T-cell (primary cell): ENCODE data around the gene MTMR6. TPM values are rescaled to one million over a fixed set of nuclear protein-coding genes. Genes with fewer than 3 reads are reported as not detected.

Experiments
- ATAC-seq, 4 experiments: fragments of 200-7000 bp in 3 of 4; fragments of 150-1000 bp in 1 of 4; cut with Tn5 transposase; replicated peaks in 1 of 4; 1 replicate in 3 of 4; 2 replicates in 1 of 4; pipeline ENCODE4 v1.10.0; 2021; ENCODE audit warnings: moderate library complexity in 3 of 4, mild to moderate bottlenecking in 2 of 4, moderate number of reproducible peaks in 1 of 4
- CTCF ChIA-PET, 2 donors: fragments of 300-600 bp; sonication (Branson Sonifier 250); formaldehyde crosslinking; loops; one replicate each; lab custom pipeline; 2022; ENCODE audit warnings: antibody characterized with exemption in 2 of 2; lab: Charles Lee
- POLR2A ChIA-PET, 2 donors: fragments of 300-600 bp; sonication (Branson Sonifier 250); formaldehyde crosslinking; loops; one replicate each; lab custom pipeline; 2022; ENCODE audit warnings: antibody characterized with exemption in 2 of 2; lab: Charles Lee
- DNase-seq, 35 experiments: peaks; one replicate each; pipeline versions ENCODE4 v3.0.0 to v3.0.0-alpha.2; 2013 to 2023
- H3K27ac ChIP-seq: one replicate; pipeline ENCODE4 v1.5.1; 2013; ENCODE audit warnings: low read length
- H3K27me3 ChIP-seq, 2 experiments: replicated peaks in 1 of 2; 1 replicate in 1 of 2; 2 replicates in 1 of 2; pipeline versions ENCODE4 v1.6.1 to v1.7.0; 2013; ENCODE audit warnings: low read length in 1 of 2, mixed read lengths in 1 of 2; ENCODE audit not compliant: control insufficient read depth in 2 of 2, insufficient read depth in 2 of 2; ENCODE audit errors: extremely low read depth in 1 of 2
- H3K36me3 ChIP-seq, 2 donors: 1 replicate in 1 of 2; 2 replicates in 1 of 2; pipeline versions ENCODE4 v1.6.1 to v1.7.0; 2013; ENCODE audit warnings: low read length in 1 of 2; ENCODE audit not compliant: control insufficient read depth in 2 of 2, insufficient read depth in 1 of 2; ENCODE audit errors: extremely low read depth in 1 of 2
- H3K4me1 ChIP-seq, 2 experiments: 1 replicate in 1 of 2; 2 replicates in 1 of 2; pipeline versions ENCODE4 v1.6.1 to v1.7.0; 2013; ENCODE audit warnings: low read length in 2 of 2, mixed read lengths in 1 of 2; ENCODE audit not compliant: insufficient read depth in 2 of 2, control insufficient read depth in 1 of 2; ENCODE audit errors: extremely low read depth in 1 of 2
- H3K4me3 ChIP-seq, 2 donors: 1 replicate in 1 of 2; 2 replicates in 1 of 2; pipeline versions ENCODE4 v1.5.1 to v1.7.0; 2013; ENCODE audit warnings: mild to moderate bottlenecking in 2 of 2, low read length in 1 of 2, moderate library complexity in 1 of 2; ENCODE audit not compliant: control insufficient read depth in 1 of 2; ENCODE audit errors: extremely low read depth in 1 of 2
- H3K9me3 ChIP-seq: 2 replicates; pipeline ENCODE4 v1.7.0; 2013
- H3K27ac Mint-ChIP-seq, 2 donors: one replicate each; pipeline ENCODE4 v1.8.0; 2020 to 2021; ENCODE audit warnings: mild to moderate bottlenecking in 2 of 2, mixed read lengths in 2 of 2
- H3K27me3 Mint-ChIP-seq, 2 donors: one replicate each; pipeline ENCODE4 v1.8.0; 2021 to 2022; ENCODE audit warnings: mixed read lengths in 2 of 2
- H3K36me3 Mint-ChIP-seq: one replicate; pipeline ENCODE4 v1.8.0; 2021; ENCODE audit warnings: mixed read lengths
- H3K4me1 Mint-ChIP-seq, 3 donors: one replicate each; pipeline ENCODE4 v1.8.0; 2020 to 2022; ENCODE audit warnings: mixed read lengths in 3 of 3, mild to moderate bottlenecking in 1 of 3
- H3K4me3 Mint-ChIP-seq, 3 donors: one replicate each; pipeline ENCODE4 v1.8.0; 2020 to 2022; ENCODE audit warnings: mild to moderate bottlenecking in 3 of 3, mixed read lengths in 3 of 3, moderate library complexity in 3 of 3
- H3K9me3 Mint-ChIP-seq, 3 donors: one replicate each; pipeline ENCODE4 v1.8.0; 2020 to 2022; ENCODE audit warnings: mixed read lengths in 3 of 3
- WGBS: methylation state at CpG from one replicate; pipeline ENCODE4 v1.1.5; 2013; ENCODE audit warnings: missing lambda C conversion rate; ENCODE audit not compliant: insufficient coverage; 5-methylcytosine and 5-hydroxymethylcytosine counted together
- total RNA-seq, 35 experiments: library from RNA in 6 of 35; stranded (reverse) in 6 of 35; fragments of 120-200 nt in 1 of 35; gene quantifications; one replicate each; pipeline versions ENCODE4 v1.2.1 to v1.2.4 and lab custom pipeline; 2013 to 2026

MTMR6 gene
- total RNA-seq, 5 donors from 2014 or later (not counting 1 experiment from before 2014, with no cell fraction given): 15.6 to 19.2 (median 16.3) TPM

GRCh38 chr13:25300861-25301346 lies 13.6 kb upstream of the MTMR6 start:
- CTCF ChIA-PET: interaction anchor here in 1 of 2 donors (1.0 kb wide), 1 partner anchor 13 kb away, joined by 3 read pairs; no protein-coding TSS in a partner anchor
- H3K27me3 ChIP-seq: peaks cover 2 to 8% of the 10 kb centered on the region in 2 experiments
- WGBS: 51% methylated on average over 23 of the region's 33 CpGs
- peak overlapping the region; percentile 93 to 94 for H3K27ac Mint-ChIP-seq
- H3K36me3 ChIP-seq: peaks cover 0 to 10% of the 10 kb centered on the region in 2 donors
- ATAC-seq (peak; percentile 11 to 28 (median 24)), DNase-seq (peak in 10 of 35 experiments; percentile 3 to 22 (median 15))
- H3K4me3 Mint-ChIP-seq: peak overlapping the region; percentile 88 to 91 (median 89)
- H3K4me1 Mint-ChIP-seq: peaks cover 28 to 40% (median 36%) of the 10 kb centered on the region in 3 donors
- H3K4me1 ChIP-seq: peaks cover 12 to 16% of the 10 kb centered on the region in 2 experiments
- POLR2A ChIA-PET: no interaction called here
- H3K27me3 Mint-ChIP-seq: peaks cover 5 to 7% of the 10 kb centered on the region in 2 donors
- H3K9me3 Mint-ChIP-seq: no peaks in the 10 kb centered on the region
- H3K36me3 Mint-ChIP-seq: peaks cover 7% of the 10 kb centered on the region
- H3K9me3 ChIP-seq: no peaks in the 10 kb centered on the region
- H3K27ac ChIP-seq: peak overlapping the region; percentile 93
- peak overlapping the region; percentile 83 to 91 for H3K4me3 ChIP-seq

- Histone ChIP-seq H3K4me1 (peaks cover 4 to 7% of the 10 kb centered on the region in 2 experiments), H3K9me3 (no peaks in the 10 kb centered on the region), H3K27ac (no peak overlapping the region), H3K36me3 (no peaks in the 10 kb centered on the region), H3K4me3 (no peak overlapping the region), H3K27me3 (peaks cover 2 to 7% of the 10 kb centered on the region in 2 experiments)
- H3K4me1 Mint-ChIP-seq: peaks cover 5 to 10% (median 7%) of the 10 kb centered on the region in 3 donors
- no peak overlapping the region for H3K4me3 Mint-ChIP-seq
- no peaks in the 10 kb centered on the region for H3K9me3 Mint-ChIP-seq
- DNase-seq: no peak
- no peak overlapping the region for H3K27ac Mint-ChIP-seq
- ATAC-seq: no peak
- ChIA-PET POLR2A (no interaction called here), CTCF (interaction anchor here in 1 of 2 donors (0.7 kb wide), 1 partner anchor 15 kb away, joined by 3 read pairs; no protein-coding TSS in a partner anchor)
- H3K36me3 Mint-ChIP-seq: no peaks in the 10 kb centered on the region
- WGBS: 89% methylated on average over 2 of the region's 3 CpGs
- peaks cover 5 to 16% of the 10 kb centered on the region in 2 donors for H3K27me3 Mint-ChIP-seq
Observed at GRCh38 chr13:25295701-25296100, 8.4 kb upstream of the MTMR6 start.

GRCh38 chr13:25295228-25295627 lies 7.9 kb upstream of the MTMR6 start:
- Mint-ChIP-seq H3K27ac (no peak overlapping the region), H3K9me3 (no peaks in the 10 kb centered on the region), H3K27me3 (peaks cover 5 to 16% of the 10 kb centered on the region in 2 donors), H3K4me3 (no peak overlapping the region), H3K36me3 (no peaks in the 10 kb centered on the region), H3K4me1 (peaks cover 4 to 7% (median 7%) of the 10 kb centered on the region in 3 donors)
- Histone ChIP-seq H3K27me3 (peaks cover 2 to 6% of the 10 kb centered on the region in 2 experiments), H3K4me1 (peaks cover 4% of the 10 kb centered on the region in 2 experiments), H3K4me3 (no peak overlapping the region), H3K27ac (no peak overlapping the region), H3K36me3 (no peaks in the 10 kb centered on the region), H3K9me3 (no peaks in the 10 kb centered on the region)
- DNase-seq: no peak
- CTCF ChIA-PET: interaction anchor here in 1 of 2 donors (0.7 kb wide), 1 partner anchor 15 kb away, joined by 3 read pairs; no protein-coding TSS in a partner anchor
- ATAC-seq: no peak
- no CpG with 5 or more reads among the region's 3 CpGs for WGBS
- POLR2A ChIA-PET: no interaction called here

GRCh38 chr13:25292301-25292700 lies 5.0 kb upstream of the MTMR6 start:
- peaks cover 6 to 12% (median 11%) of the 10 kb centered on the region in 3 donors for H3K4me1 Mint-ChIP-seq
- Histone ChIP-seq H3K9me3 (no peaks in the 10 kb centered on the region), H3K27me3 (peaks cover 0 to 2% of the 10 kb centered on the region in 2 experiments), H3K27ac (no peak overlapping the region), H3K36me3 (no peaks in the 10 kb centered on the region), H3K4me3 (no peak overlapping the region), H3K4me1 (peaks cover 4% of the 10 kb centered on the region in 2 experiments)
- H3K27me3 Mint-ChIP-seq: peaks cover 5 to 19% of the 10 kb centered on the region in 2 donors
- ChIA-PET CTCF (no interaction called here), POLR2A (no interaction called here)
- ATAC-seq (peak; percentile 35 to 70 (median 54)), DNase-seq (peak in 8 of 35 experiments; percentile 2 to 47 (median 10))
- no peaks in the 10 kb centered on the region for H3K36me3 Mint-ChIP-seq
- H3K4me3 Mint-ChIP-seq: no peak overlapping the region
- WGBS: 0% methylated on average over 1 of the region's 1 CpG
- H3K27ac Mint-ChIP-seq: peak overlapping the region; percentile 3 to 25
- H3K9me3 Mint-ChIP-seq: no peaks in the 10 kb centered on the region

GRCh38 chr13:25291691-25292090 lies 4.4 kb upstream of the MTMR6 start:
- ChIA-PET POLR2A (interaction anchor here (0.5 to 0.6 kb wide), 3 partner anchors 8 to 20 kb away, joined by 3 to 4 read pairs (median 3); no protein-coding TSS in a partner anchor), CTCF (interaction anchor here in 1 of 2 donors (1.3 kb wide), 1 partner anchor 9 kb away, joined by 4 read pairs; no protein-coding TSS in a partner anchor)
- no peak overlapping the region for H3K4me3 ChIP-seq
- Mint-ChIP-seq H3K27ac (no peak overlapping the region), H3K4me1 (peaks cover 6 to 16% (median 14%) of the 10 kb centered on the region in 3 donors), H3K36me3 (no peaks in the 10 kb centered on the region), H3K4me3 (no peak overlapping the region), H3K27me3 (peaks cover 2 to 15% of the 10 kb centered on the region in 2 donors), H3K9me3 (no peaks in the 10 kb centered on the region)
- no peaks in the 10 kb centered on the region for H3K27me3 ChIP-seq
- no peak for ATAC-seq
- peaks cover 4% of the 10 kb centered on the region in 2 experiments for H3K4me1 ChIP-seq
- no peak for DNase-seq
- WGBS: no CpG with 5 or more reads among the region's 1 CpG
- no peaks in the 10 kb centered on the region for H3K9me3 ChIP-seq
- no peak overlapping the region for H3K27ac ChIP-seq
- no peaks in the 10 kb centered on the region for H3K36me3 ChIP-seq

GRCh38 chr13:25288966-25289365 lies 1.7 kb upstream of the MTMR6 start:
- WGBS: no CpG with 5 or more reads among the region's 2 CpGs
- peaks cover 4% of the 10 kb centered on the region for H3K36me3 Mint-ChIP-seq
- ATAC-seq (no peak), DNase-seq (no peak)
- Histone ChIP-seq H3K27ac (no peak overlapping the region), H3K4me3 (no peak overlapping the region), H3K27me3 (no peaks in the 10 kb centered on the region), H3K9me3 (no peaks in the 10 kb centered on the region), H3K36me3 (no peaks in the 10 kb centered on the region), H3K4me1 (peaks cover 11 to 14% of the 10 kb centered on the region in 2 experiments)
- CTCF ChIA-PET: interaction anchor here in 1 of 2 donors (1.2 kb wide), 1 partner anchor 18 kb away, joined by 3 read pairs; no protein-coding TSS in a partner anchor
- peaks cover 29 to 42% (median 39%) of the 10 kb centered on the region in 3 donors for H3K4me1 Mint-ChIP-seq
- peaks cover 0 to 9% of the 10 kb centered on the region in 2 donors for H3K27me3 Mint-ChIP-seq
- no peak overlapping the region for H3K27ac Mint-ChIP-seq
- POLR2A ChIA-PET: no interaction called here
- H3K9me3 Mint-ChIP-seq: no peaks in the 10 kb centered on the region
- H3K4me3 Mint-ChIP-seq: no peak overlapping the region
